Calu3 (cell line): Measurements from ENCODE around the gene RPL38. TPM values are rescaled to one million over a fixed set of nuclear protein-coding genes. Genes with fewer than 3 reads are reported as not detected.

Source experiments
- BruUV-seq: library from RNA; stranded (reverse); fragments of 400-500 nt; replicated peaks from 2 replicates; lab custom pipeline; 2021; lab: Mats Ljungman, UMichigan
- CTCF ChIA-PET: fragments of 300-600 bp; sonication (Branson Sonifier 250); formaldehyde crosslinking; loops from one replicate; lab custom pipeline; 2022; ENCODE audit warnings: antibody characterized with exemption; lab: Charles Lee
- DNase-seq: peaks from one replicate; pipeline ENCODE4 v3.0.0; 2022
- H3K27ac Mint-ChIP-seq: one replicate; pipeline ENCODE4 v1.8.0; 2022; ENCODE audit warnings: mixed read lengths; ENCODE audit not compliant: unreplicated experiment
- H3K27me3 Mint-ChIP-seq: one replicate; pipeline ENCODE4 v1.8.0; 2022; ENCODE audit warnings: mixed read lengths; ENCODE audit not compliant: unreplicated experiment
- H3K36me3 Mint-ChIP-seq: one replicate; pipeline ENCODE4 v1.8.0; 2022; ENCODE audit warnings: mild to moderate bottlenecking, moderate library complexity, mixed read lengths; ENCODE audit not compliant: insufficient read depth, unreplicated experiment
- H3K4me1 Mint-ChIP-seq: one replicate; pipeline ENCODE4 v1.8.0; 2022; ENCODE audit warnings: mild to moderate bottlenecking, low read depth, mixed read lengths; ENCODE audit not compliant: unreplicated experiment
- H3K4me3 Mint-ChIP-seq: one replicate; pipeline ENCODE4 v1.8.0; 2022; ENCODE audit warnings: mild to moderate bottlenecking, low read depth, moderate library complexity, mixed read lengths; ENCODE audit not compliant: unreplicated experiment
- H3K9me3 Mint-ChIP-seq: one replicate; pipeline ENCODE4 v1.8.0; 2022; ENCODE audit warnings: low read depth, mixed read lengths; ENCODE audit not compliant: unreplicated experiment
- CTCF ChIP-seq: fragments of 200-600 bp; IDR thresholded peaks from one replicate; pipeline ENCODE4 v1.8.0; 2022; ENCODE audit warnings: antibody characterized with exemption; ENCODE audit not compliant: unreplicated experiment
- intact Hi-C: fragments of 100-400 bp; cut with micrococcal nuclease; formaldehyde crosslinking; loops from one replicate; pipeline ENCODE4 v1.10.0; 2022; ENCODE audit not compliant: unreplicated experiment
- total RNA-seq: library from RNA; stranded (reverse); gene quantifications from 2 replicates; pipeline ENCODE4 v1.2.3, GENCODE V29; 2022

The RPL38 gene
- total RNA-seq, 1 experiment from 2014 or later = 725 TPM

- intact Hi-C loops = no loop called here
- no peak for DNase-seq
- no TSS peak for BruUV-seq
- H3K9me3 Mint-ChIP-seq = no peaks in the 10 kb centered on the region
- no peak overlapping the region for H3K27ac Mint-ChIP-seq
- H3K36me3 Mint-ChIP-seq = no peaks in the 10 kb centered on the region
- H3K4me1 Mint-ChIP-seq = peaks cover 12% of the 10 kb centered on the region
- no peak for TF ChIP-seq CTCF
- CTCF ChIA-PET = interaction anchor here (0.6 to 1.2 kb wide), 2 partner anchors 9 to 889 kb away, joined by 3 to 6 read pairs; no protein-coding TSS in a partner anchor
- peaks cover 100% of the 10 kb centered on the region for H3K27me3 Mint-ChIP-seq
- H3K4me3 Mint-ChIP-seq = no peak overlapping the region
These were observed 13.3 kb upstream of the RPL38 start for GRCh38 chr17:74190154-74190553.

DNA sequence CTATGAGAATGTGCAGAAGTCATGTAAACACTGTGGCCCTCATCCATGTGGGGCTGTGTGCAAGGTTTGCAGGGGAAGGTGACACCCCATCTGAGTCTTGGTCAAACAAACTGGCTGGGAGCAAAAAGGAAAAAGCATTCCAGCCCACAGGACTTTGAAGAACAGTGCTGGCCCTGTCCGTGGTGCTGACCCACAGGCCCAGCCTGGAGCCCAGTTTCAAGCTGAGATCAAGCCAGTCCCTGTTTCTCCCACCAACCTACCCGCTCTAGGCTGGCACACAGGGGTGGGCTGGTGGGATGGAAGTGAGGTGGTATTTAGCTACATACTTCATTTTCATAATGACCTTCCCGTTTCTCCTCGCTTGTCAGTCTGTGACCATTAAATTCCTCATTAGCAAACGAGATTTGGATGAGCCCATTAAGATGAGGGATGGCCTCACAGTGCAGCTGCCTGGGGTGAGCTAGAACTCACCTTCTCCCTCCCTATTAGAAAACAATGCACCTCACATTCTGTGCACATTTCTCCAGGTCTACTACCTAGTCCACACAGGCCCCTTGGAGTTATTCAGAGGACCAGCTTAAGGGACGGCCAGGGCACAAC is 12.6 kb upstream of the RPL38 start:
- H3K4me3 Mint-ChIP-seq = no peak overlapping the region
- H3K9me3 Mint-ChIP-seq = no peaks in the 10 kb centered on the region
- intact Hi-C loops = no loop called here
- DNase-seq = no peak
- H3K4me1 Mint-ChIP-seq = peaks cover 12% of the 10 kb centered on the region
- H3K27me3 Mint-ChIP-seq = peaks cover 100% of the 10 kb centered on the region
- CTCF ChIA-PET = interaction anchor here (0.6 to 1.1 kb wide), 3 partner anchors 9 to 164 kb away, joined by 3 to 6 read pairs (median 3); no protein-coding TSS in a partner anchor
- no peak overlapping the region for H3K27ac Mint-ChIP-seq
- no peak for TF ChIP-seq CTCF
- H3K36me3 Mint-ChIP-seq = no peaks in the 10 kb centered on the region
- no TSS peak for BruUV-seq

- CTCF ChIA-PET = interaction anchor here (0.6 to 0.7 kb wide), 2 partner anchors 10 to 39 kb away, joined by 3 to 4 read pairs; partner anchors contain the start of gene RPL38
- Mint-ChIP-seq H3K9me3 (no peaks in the 10 kb centered on the region), H3K27me3 (peaks cover 100% of the 10 kb centered on the region), H3K4me1 (peaks cover 12% of the 10 kb centered on the region), H3K4me3 (no peak overlapping the region), H3K36me3 (no peaks in the 10 kb centered on the region), H3K27ac (no peak overlapping the region)
- TF ChIP-seq CTCF = no peak
- BruUV-seq = no TSS peak
- no peak for DNase-seq
- intact Hi-C loops = no loop called here
These were observed 10.3 kb upstream of the RPL38 start for GRCh38 chr17:74192950-74193781.

GRCh38 chr17:74194682-74195081 is 8.8 kb upstream of the RPL38 start:
- CTCF ChIA-PET = no interaction called here
- Mint-ChIP-seq H3K4me3 (no peak overlapping the region), H3K36me3 (no peaks in the 10 kb centered on the region), H3K27ac (no peak overlapping the region), H3K9me3 (no peaks in the 10 kb centered on the region), H3K27me3 (peaks cover 100% of the 10 kb centered on the region), H3K4me1 (peaks cover 16% of the 10 kb centered on the region)
- DNase-seq = no peak
- TF ChIP-seq CTCF = no peak
- no TSS peak for BruUV-seq
- intact Hi-C loops = no loop called here
